K562 (cell line): ENCODE results near the gene IL27RA. TPM values are rescaled to one million over a fixed set of nuclear protein-coding genes. Genes with fewer than 3 reads are reported as not detected.

Experiments
- ATAC-seq: fragments of 200-7000 bp; cut with Tn5 transposase; 3 replicates; pipeline ENCODE4 v1.9.1; 2020; ENCODE audit warnings: moderate library complexity
- BruUV-seq: library from RNA; stranded (reverse); fragments of 400-500 nt; replicated peaks from 2 replicates; lab custom pipeline; 2021; lab: Mats Ljungman, UMichigan
- CTCF ChIA-PET: fragments of 300-600 bp; formaldehyde crosslinking; extraction: SDS; loops from one replicate; lab custom pipeline; 2021; ENCODE audit warnings: low intra/inter-chr PET ratio; lab: Yijun Ruan, JAX
- POLR2A ChIA-PET: fragments of 300-600, 350-650 bp; sonication (Branson Sonifier 250); formaldehyde crosslinking; extraction: SDS; loops from one replicate; lab custom pipeline; 2021; ENCODE audit warnings: antibody characterized with exemption, inconsistent platforms; lab: Yijun Ruan, JAX
- DNase-seq, 4 experiments: peaks; one replicate each; pipeline versions ENCODE4 v3.0.0 to v3.0.0-alpha.2; 2011 to 2018; ENCODE audit warnings: low spot score in 3 of 4, mixed read lengths in 3 of 4; ENCODE audit errors: extremely low read depth in 1 of 4
- FAIRE-seq: peaks from 2 replicates; lab custom pipeline; 2011; peaks lifted over from hg19 to GRCh38; lab: Jason Lieb, UNC
- H2AFZ ChIP-seq: 2 replicates; pipeline ENCODE4 v1.6.0; 2011; ENCODE audit warnings: low read depth, low read length, control low read depth, inconsistent platforms
- H3K27ac ChIP-seq: fragments of 200-600 bp; 3 replicates; pipeline ENCODE4 v1.8.0; 2011; ENCODE audit warnings: low read depth, mild to moderate bottlenecking, control low read depth, inconsistent platforms, low read length, moderate library complexity, mixed read lengths; ENCODE audit errors: extremely low read depth
- H3K27me3 ChIP-seq, 2 experiments: fragments of 300-600 bp in 1 of 2; 2 replicates in 1 of 2; 3 replicates in 1 of 2; pipeline versions ENCODE4 v1.6.0 to v1.8.0; 2011; ENCODE audit warnings: inconsistent platforms in 2 of 2, low read length in 2 of 2, mild to moderate bottlenecking in 1 of 2, mixed read lengths in 1 of 2, moderate library complexity in 1 of 2; ENCODE audit not compliant: control insufficient read depth in 2 of 2, insufficient read depth in 2 of 2
- H3K36me3 ChIP-seq: fragments of 300-600 bp; 3 replicates; pipeline ENCODE4 v1.8.0; 2011; ENCODE audit warnings: mild to moderate bottlenecking, low read length, inconsistent platforms; ENCODE audit not compliant: control insufficient read depth, insufficient read depth
- H3K4me1 ChIP-seq, 2 experiments: fragments of 200-600 bp in 1 of 2; replicated peaks in 1 of 2; 2 replicates in 1 of 2; 3 replicates in 1 of 2; pipeline versions ENCODE4 v1.5.1 to v1.8.0; 2011; ENCODE audit warnings: inconsistent platforms in 2 of 2, low read length in 2 of 2, mild to moderate bottlenecking in 1 of 2, mixed read lengths in 1 of 2, moderate library complexity in 1 of 2; ENCODE audit not compliant: control insufficient read depth in 2 of 2, insufficient read depth in 2 of 2
- H3K4me2 ChIP-seq: 2 replicates; pipeline ENCODE4 v1.6.1; 2011; ENCODE audit warnings: low read length, control low read depth, inconsistent platforms, mixed read lengths; ENCODE audit not compliant: insufficient read depth
- H3K4me3 ChIP-seq: fragments of 200-600 bp; sonication (generic), shearing (Covaris generic); 2 replicates; pipeline ENCODE4 v1.5.1; 2016; ENCODE audit warnings: control low read depth, inconsistent platforms
- H3K79me2 ChIP-seq: fragments of 200-600 bp; 3 replicates; pipeline ENCODE4 v1.8.0; 2011; ENCODE audit warnings: low read length, inconsistent platforms; ENCODE audit not compliant: control insufficient read depth, insufficient read depth
- H3K9ac ChIP-seq, 2 experiments: 2 replicates each; pipeline versions ENCODE4 v1.6.0 to v1.6.1; 2011; ENCODE audit warnings: low read depth in 2 of 2, low read length in 2 of 2, control low read depth in 1 of 2, inconsistent platforms in 1 of 2, mild to moderate bottlenecking in 1 of 2, mixed read lengths in 1 of 2; ENCODE audit not compliant: insufficient read depth in 1 of 2
- H3K9me1 ChIP-seq: one replicate; pipeline ENCODE4 v1.6.0; 2011; ENCODE audit warnings: inconsistent platforms, mild to moderate bottlenecking, low read length, moderate library complexity; ENCODE audit not compliant: control insufficient read depth, insufficient read depth
- H3K9me3 ChIP-seq: replicated peaks from 2 replicates; pipeline ENCODE4 v1.5.1; 2011; ENCODE audit warnings: low read depth, low read length, inconsistent platforms; ENCODE audit not compliant: control insufficient read depth, insufficient read depth
- H4K20me1 ChIP-seq: replicated peaks from 2 replicates; pipeline ENCODE4 v1.6.1; 2011; ENCODE audit warnings: low read length, inconsistent platforms, mixed read lengths; ENCODE audit not compliant: control insufficient read depth, insufficient read depth
- ARID4B ChIP-seq: sonication (generic); formaldehyde crosslinking; IDR thresholded peaks from 2 replicates; pipeline ENCODE4 v1.8.0; 2022; ENCODE audit warnings: mild to moderate bottlenecking, missing genetic modification reagents
- BRF2 ChIP-seq: IDR thresholded peaks from 3 replicates; pipeline ENCODE4 v1.6.1; 2011; ENCODE audit warnings: borderline replicate concordance, mild to moderate bottlenecking; ENCODE audit not compliant: insufficient read length, insufficient read depth
- CCAR2 ChIP-seq: fragments of 200-400 bp; formaldehyde crosslinking; IDR thresholded peaks from 2 replicates; pipeline ENCODE4 v1.6.1; 2017; ENCODE audit warnings: mild to moderate bottlenecking, low read depth, low read length
- E2F4 ChIP-seq: sonication (generic); formaldehyde crosslinking; IDR thresholded peaks from 2 replicates; pipeline ENCODE4 v1.8.0; 2022; ENCODE audit warnings: mild to moderate bottlenecking, low read depth, missing genetic modification reagents
- MAFG ChIP-seq: fragments of 450-650 bp; conservative IDR thresholded peaks from 2 replicates; pipeline ENCODE4 v1.6.1; 2016; ENCODE audit warnings: missing genetic modification characterization, missing compliant biosample characterization
- MTA3 ChIP-seq: fragments of 450-650 bp; formaldehyde crosslinking; IDR thresholded peaks from 2 replicates; pipeline ENCODE4 v1.6.1; 2017; ENCODE audit warnings: mild to moderate bottlenecking, borderline replicate concordance
- NR2C2 ChIP-seq, 2 experiments: fragments of 200-800 bp in 1 of 2; sonication (Bioruptor generic) in 1 of 2; sonication (generic) in 1 of 2; formaldehyde crosslinking in 1 of 2; IDR thresholded peaks; 2 replicates each; pipeline versions ENCODE4 v1.6.1 to v1.8.0; 2016 to 2022; ENCODE audit warnings: mild to moderate bottlenecking in 1 of 2, missing compliant biosample characterization in 1 of 2, missing genetic modification characterization in 1 of 2, missing genetic modification reagents in 1 of 2
- SFPQ ChIP-seq: fragments of 200-400 bp; formaldehyde crosslinking; IDR thresholded peaks from 2 replicates; pipeline ENCODE4 v1.6.1; 2017; ENCODE audit warnings: mild to moderate bottlenecking, low read depth, low read length, moderate library complexity
- SMAD2 ChIP-seq: fragments of 150-350 bp; IDR thresholded peaks from 2 replicates; pipeline ENCODE4 v1.6.1; 2014; ENCODE audit warnings: low read depth, mild to moderate bottlenecking, low read length
- SMARCA5 ChIP-seq: fragments of 450-650 bp; IDR thresholded peaks from 2 replicates; pipeline ENCODE4 v1.6.1; 2016
- SOX6 ChIP-seq: fragments of 450-650 bp; IDR thresholded peaks from 2 replicates; pipeline ENCODE4 v1.6.1; 2014; ENCODE audit warnings: mild to moderate bottlenecking
- TGIF2 ChIP-seq: sonication (generic); formaldehyde crosslinking; IDR thresholded peaks from 2 replicates; pipeline ENCODE4 v1.8.1; 2022; ENCODE audit warnings: mild to moderate bottlenecking, missing genetic modification reagents, moderate library complexity
- TRIM24 ChIP-seq, 2 experiments: fragments of 450-650 bp; IDR thresholded peaks; 2 replicates each; pipeline ENCODE4 v1.6.1; 2016
- ZNF444 ChIP-seq: fragments of 250-450 bp; sonication (Bioruptor Pico); IDR thresholded peaks from 2 replicates; pipeline ENCODE4 v1.4.0; 2020; ENCODE audit warnings: mild to moderate bottlenecking, moderate library complexity
- ZNF780A ChIP-seq: fragments of 250-450 bp; sonication (Bioruptor Pico); IDR thresholded peaks from 2 replicates; pipeline ENCODE4 v1.5.0; 2021; ENCODE audit warnings: mild to moderate bottlenecking
- WGBS: fragments of 100-300 bp; shearing (Covaris generic); methylation state at CpG from one replicate; pipeline ENCODE4 v1.1.6; 2016; ENCODE audit warnings: low coverage, mixed read lengths; ENCODE audit not compliant: insufficient coverage; ENCODE audit errors: missing lambda C conversion rate; 5-methylcytosine and 5-hydroxymethylcytosine counted together
- in situ Hi-C: fragments of 300-500 bp; cut with MboI; formaldehyde crosslinking; loops from 4 replicates; pipeline ENCODE4 v1.15.0; 2018; ENCODE audit warnings: inconsistent platforms, mixed read lengths
- intact Hi-C: fragments of 100-400 bp; cut with micrococcal nuclease; formaldehyde crosslinking; loops from 2 replicates; pipeline ENCODE4 v1.14.2; 2022
- polyA plus RNA-seq, 8 experiments: library from polyadenylated mRNA; depleted of rRNA in 4 of 8; stranded (reverse) in 5 of 8; unstranded in 3 of 8; fragments of >200 nt; fragmentation: Nextera tagmentation in 2 of 8; fragmentation: Illumina TruSeq in 1 of 8; extraction: Ambion mirVana in 2 of 8; extraction: Trizol in 1 of 8; gene quantifications; 2 replicates each; pipeline versions ENCODE4 v1.2.1 to v1.2.3, GENCODE V29; 2011 to 2014; ENCODE audit warnings: inconsistent platforms in 1 of 8, missing spikeins in 1 of 8
- total RNA-seq, 7 experiments: library from RNA; depleted of rRNA in 6 of 7; stranded (reverse); fragments of >200 nt in 6 of 7; fragmentation: Illumina TruSeq in 2 of 7; extraction: Trizol in 2 of 7; gene quantifications; 2 replicates each; pipeline versions ENCODE4 v1.2.1 to v1.2.3, GENCODE V29; 2011 to 2021; ENCODE audit warnings: low replicate concordance in 1 of 7

The IL27RA gene
- total and polyA plus RNA-seq, 9 of the 15 experiments (the other 6 are each of a cell fraction or from before 2014, with no cell fraction given): 1.9 to 15.9 (median 12.0) TPM

GRCh38 chr19:14078411-14078810 is 46.8 kb downstream of the IL27RA start:
- intact Hi-C loops: no loop called here
- no peak for FAIRE-seq
- POLR2A ChIA-PET: no interaction called here
- no peak for TF ChIP-seq ZNF780A (CRISPR knock-in tag)
- no peak for TF ChIP-seq E2F4 (CRISPR knock-in tag)
- no peak for TF ChIP-seq NR2C2 (CRISPR knock-in tag; IDR thresholded peaks at IDR 0.05)
- TF ChIP-seq NR2C2 (tag; IDR thresholded peaks at IDR 0.05): no peak
- TF ChIP-seq SFPQ: no peak
- no peak for TF ChIP-seq SOX6
- TF ChIP-seq BRF2: no peak
- no peak for TF ChIP-seq CCAR2
- no peak for TF ChIP-seq MAFG
- no peak for TF ChIP-seq TRIM24 (IDR thresholded peaks at IDR 0.05)
- no peak for TF ChIP-seq SMARCA5
- no peak for TF ChIP-seq MTA3
- no peak for TF ChIP-seq TGIF2
- no peak for TF ChIP-seq SMAD2
- TF ChIP-seq ARID4B (CRISPR knock-in tag): no peak
- no peak for TF ChIP-seq ZNF444 (CRISPR knock-in tag)

More at GRCh38 chr19:14078411-14078810, 46.8 kb downstream of the IL27RA start:
- BruUV-seq: no TSS peak
- Histone ChIP-seq H3K9me3 (no peaks in the 10 kb centered on the region), H4K20me1 (no peaks in the 10 kb centered on the region), H3K27ac (no peak overlapping the region), H3K4me2 (no peak overlapping the region), H2AFZ (no peak overlapping the region), H3K36me3 (peaks cover 3% of the 10 kb centered on the region; the same call in 1 of the 3 replicates), H3K4me3 (no peak overlapping the region), H3K4me1 (peaks cover 13 to 42% of the 10 kb centered on the region in 2 experiments; a peak in 4 of 5 replicates), H3K9me1 (no peaks in the 10 kb centered on the region), H3K27me3 (no peaks in the 10 kb centered on the region), H3K9ac (no peak overlapping the region), H3K79me2 (peaks cover 26% of the 10 kb centered on the region)
- in situ Hi-C loops: no loop called here
- ATAC-seq: no peak
- no peak for DNase-seq
- WGBS: 50% methylated on average over 2 of the region's 2 CpGs
- CTCF ChIA-PET: no interaction called here
